Upper lobe of left lung (tissue), 6 donors: Measurements from ENCODE around the gene DUOX1. TPM values are rescaled to one million over a fixed set of nuclear protein-coding genes. Genes with fewer than 3 reads are reported as not detected.
A peak's percentile ranks its signal among the peaks of the same experiment; 100 is the strongest.

ENCODE experiments used
- ATAC-seq, 2 donors: fragments of 200-7000 bp; cut with Tn5 transposase; one replicate each; pipeline ENCODE4 v1.9.1; 2022; ENCODE audit warnings: mild to moderate bottlenecking in 2 of 2, moderate library complexity in 2 of 2; ENCODE audit not compliant: low FRiP score in 2 of 2
- DNase-seq, 2 donors: peaks; one replicate each; pipeline ENCODE4 v3.0.0-alpha.2; 2019 to 2020
- H3K27ac ChIP-seq, 4 donors: fragments of 200-600 bp; sonication (generic); one replicate each; pipeline ENCODE4 v1.5.1; 2016 to 2019
- H3K27me3 ChIP-seq, 4 donors: fragments of 200-600 bp; sonication (generic); one replicate each; pipeline ENCODE4 v1.5.1; 2017 to 2019
- H3K36me3 ChIP-seq, 4 donors: fragments of 200-600 bp; sonication (generic); one replicate each; pipeline ENCODE4 v1.5.1; 2016 to 2019
- H3K4me1 ChIP-seq, 4 donors: fragments of 200-600 bp; sonication (generic); one replicate each; pipeline ENCODE4 v1.5.1; 2018 to 2019
- H3K4me3 ChIP-seq, 4 donors: fragments of 200-600 bp; sonication (generic); one replicate each; pipeline ENCODE4 v1.5.1; 2017 to 2019; ENCODE audit warnings: mild to moderate bottlenecking in 2 of 4, moderate library complexity in 1 of 4
- H3K9me3 ChIP-seq, 4 donors: fragments of 200-600 bp; sonication (generic); one replicate each; pipeline ENCODE4 v1.5.1; 2018 to 2019
- EP300 ChIP-seq, 4 donors: sonication (generic); formaldehyde crosslinking; IDR thresholded peaks; one replicate each; pipeline ENCODE4 v1.5.1; 2017; ENCODE audit warnings: antibody characterized with exemption in 4 of 4, control low read depth in 2 of 4
- POLR2A ChIP-seq, 4 donors: fragments of 450-650 bp; IDR thresholded peaks; one replicate each; pipeline ENCODE4 v1.5.1; 2016 to 2017; ENCODE audit warnings: antibody characterized with exemption in 4 of 4, mild to moderate bottlenecking in 2 of 4
- POLR2AphosphoS5 ChIP-seq, 2 donors: sonication (generic); formaldehyde crosslinking; IDR thresholded peaks; one replicate each; pipeline ENCODE4 v1.5.1; 2017; ENCODE audit warnings: antibody characterized with exemption in 2 of 2
- WGBS, 2 donors: methylation state at CpG; one replicate each; pipeline ENCODE4 v1.1.5; 2017 to 2018; 5-methylcytosine and 5-hydroxymethylcytosine counted together
- total RNA-seq, 6 donors: library from RNA; depleted of rRNA in 4 of 6; stranded (reverse); fragments of >200 nt in 4 of 6; gene quantifications; one replicate each; pipeline versions ENCODE4 v1.1.0 to v1.2.1, GENCODE V29; 2016 to 2021
- TF ChIP-seq, protein P1 (sequence below), 6 experiments: fragments of 450-650 bp in 4 of 6; fragments of 200-600 bp in 2 of 6; sonication (generic) in 2 of 6; IDR thresholded peaks; one replicate each; pipeline ENCODE4 v1.5.1; 2016 to 2019; ENCODE audit warnings: antibody characterized with exemption in 6 of 6
- donor health status: DM: no; HTN: no; CAD: no; lungs with moderate emphysema.
- donor health status: DM: no; HTN: yes; CAD: no; lungs with severe emphysema.

DUOX1 gene
- total RNA-seq, 6 donors from 2014 or later, result 215 to 1,314 (median 495) TPM

DNA sequence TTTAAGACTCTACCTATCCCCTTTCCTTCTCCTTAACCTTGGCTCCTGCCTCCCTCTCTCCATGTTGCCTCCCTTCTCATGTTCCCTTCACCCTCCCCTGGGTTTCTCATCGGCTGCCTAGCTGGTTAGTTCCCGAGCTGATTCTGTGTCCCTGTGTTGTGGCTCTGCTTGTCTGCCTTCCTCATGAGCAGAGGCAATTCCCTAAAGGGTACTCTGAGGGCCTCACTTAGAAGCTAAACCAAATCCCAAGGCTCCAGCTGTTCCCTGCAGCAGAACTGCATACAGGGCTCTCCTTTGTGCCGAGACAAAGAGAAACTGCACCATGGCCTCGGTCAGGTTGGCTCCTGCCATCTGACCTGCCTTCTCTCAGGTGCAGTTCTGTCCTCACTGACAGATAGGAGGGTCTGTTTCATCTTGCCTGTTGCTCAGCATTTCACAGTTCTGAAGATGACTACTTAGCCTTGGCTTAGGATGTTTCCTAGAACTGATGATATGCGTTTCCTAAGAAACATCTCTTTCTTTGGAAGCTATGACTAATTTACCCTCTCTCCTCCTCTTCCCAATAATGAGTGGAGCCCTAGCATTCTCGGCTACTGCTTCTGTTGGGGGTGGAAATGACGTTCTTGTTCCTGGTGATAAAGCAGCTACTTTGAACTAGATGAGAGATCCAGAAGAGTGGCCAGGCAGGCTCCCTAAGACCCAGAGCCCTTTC lies 27.1 kb downstream of the DUOX1 start:
- Histone ChIP-seq H3K4me3 (no peak overlapping the region), H3K4me1 (peaks cover 2 to 45% (median 22%) of the 10 kb centered on the region in 4 donors), H3K27me3 (no peaks in the 10 kb centered on the region), H3K36me3 (peaks cover 7 to 37% (median 19%) of the 10 kb centered on the region in 4 donors), H3K9me3 (no peaks in the 10 kb centered on the region), H3K27ac (no peak overlapping the region)
- TF ChIP-seq POLR2A (IDR thresholded peaks at IDR 0.05) (no peak), POLR2AphosphoS5 (IDR thresholded peaks at IDR 0.05) (no peak), EP300 (IDR thresholded peaks at IDR 0.05) (no peak)
- TF ChIP-seq, protein P1, sequence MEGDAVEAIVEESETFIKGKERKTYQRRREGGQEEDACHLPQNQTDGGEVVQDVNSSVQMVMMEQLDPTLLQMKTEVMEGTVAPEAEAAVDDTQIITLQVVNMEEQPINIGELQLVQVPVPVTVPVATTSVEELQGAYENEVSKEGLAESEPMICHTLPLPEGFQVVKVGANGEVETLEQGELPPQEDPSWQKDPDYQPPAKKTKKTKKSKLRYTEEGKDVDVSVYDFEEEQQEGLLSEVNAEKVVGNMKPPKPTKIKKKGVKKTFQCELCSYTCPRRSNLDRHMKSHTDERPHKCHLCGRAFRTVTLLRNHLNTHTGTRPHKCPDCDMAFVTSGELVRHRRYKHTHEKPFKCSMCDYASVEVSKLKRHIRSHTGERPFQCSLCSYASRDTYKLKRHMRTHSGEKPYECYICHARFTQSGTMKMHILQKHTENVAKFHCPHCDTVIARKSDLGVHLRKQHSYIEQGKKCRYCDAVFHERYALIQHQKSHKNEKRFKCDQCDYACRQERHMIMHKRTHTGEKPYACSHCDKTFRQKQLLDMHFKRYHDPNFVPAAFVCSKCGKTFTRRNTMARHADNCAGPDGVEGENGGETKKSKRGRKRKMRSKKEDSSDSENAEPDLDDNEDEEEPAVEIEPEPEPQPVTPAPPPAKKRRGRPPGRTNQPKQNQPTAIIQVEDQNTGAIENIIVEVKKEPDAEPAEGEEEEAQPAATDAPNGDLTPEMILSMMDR (IDR thresholded peaks at IDR 0.05), result no peak
- DNase-seq, result no peak
- WGBS, 2 donors, result 86 to 92% methylated on average over 7 of the region's 7 CpGs
- peak in 1 of 2 donors; percentile 9 for ATAC-seq

- peaks cover 10 to 55% (median 33%) of the 10 kb centered on the region in 4 donors for H3K4me1 ChIP-seq
- no peak overlapping the region for H3K4me3 ChIP-seq
- ATAC-seq, result peak in 1 of 2 donors; percentile 75
- WGBS, 2 donors, result 67 to 82% methylated on average over 1 of the region's 1 CpG
- TF ChIP-seq EP300 (IDR thresholded peaks at IDR 0.05), result no peak
- TF ChIP-seq POLR2A (IDR thresholded peaks at IDR 0.05), result no peak
- TF ChIP-seq, protein P1 (IDR thresholded peaks at IDR 0.05), result no peak
- no peak for TF ChIP-seq POLR2AphosphoS5 (IDR thresholded peaks at IDR 0.05)
- no peaks in the 10 kb centered on the region for H3K9me3 ChIP-seq
- peaks cover 0 to 29% (median 13%) of the 10 kb centered on the region in 4 donors for H3K36me3 ChIP-seq
- H3K27ac ChIP-seq, result peak overlapping the region in 1 of 4 donors; percentile 30
- no peaks in the 10 kb centered on the region for H3K27me3 ChIP-seq
- DNase-seq, result no peak
These were observed 28.2 kb downstream of the DUOX1 start for GRCh38 chr15:45157974-45158373.

GRCh38 chr15:45161666-45162065 lies 31.9 kb downstream of the DUOX1 start:
- Histone ChIP-seq H3K27me3 (no peaks in the 10 kb centered on the region), H3K27ac (peak overlapping the region in 3 of 4 donors; percentile 28 to 71 (median 65)), H3K9me3 (no peaks in the 10 kb centered on the region), H3K4me1 (peaks cover 33 to 83% (median 62%) of the 10 kb centered on the region in 4 donors), H3K36me3 (peaks cover 0 to 14% (median 8%) of the 10 kb centered on the region in 4 donors), H3K4me3 (no peak overlapping the region)
- peak in 1 of 2 donors; percentile 49 for DNase-seq
- no peak for ATAC-seq
- TF ChIP-seq, protein P1 (IDR thresholded peaks at IDR 0.05), result no peak
- TF ChIP-seq POLR2AphosphoS5 (IDR thresholded peaks at IDR 0.05) (no peak), EP300 (IDR thresholded peaks at IDR 0.05) (no peak), POLR2A (IDR thresholded peaks at IDR 0.05) (peak in 1 of 4 donors; percentile 15)
- 97 to 98% methylated on average over 5 to 14 of the region's 14 CpGs for WGBS, 2 donors

DNA sequence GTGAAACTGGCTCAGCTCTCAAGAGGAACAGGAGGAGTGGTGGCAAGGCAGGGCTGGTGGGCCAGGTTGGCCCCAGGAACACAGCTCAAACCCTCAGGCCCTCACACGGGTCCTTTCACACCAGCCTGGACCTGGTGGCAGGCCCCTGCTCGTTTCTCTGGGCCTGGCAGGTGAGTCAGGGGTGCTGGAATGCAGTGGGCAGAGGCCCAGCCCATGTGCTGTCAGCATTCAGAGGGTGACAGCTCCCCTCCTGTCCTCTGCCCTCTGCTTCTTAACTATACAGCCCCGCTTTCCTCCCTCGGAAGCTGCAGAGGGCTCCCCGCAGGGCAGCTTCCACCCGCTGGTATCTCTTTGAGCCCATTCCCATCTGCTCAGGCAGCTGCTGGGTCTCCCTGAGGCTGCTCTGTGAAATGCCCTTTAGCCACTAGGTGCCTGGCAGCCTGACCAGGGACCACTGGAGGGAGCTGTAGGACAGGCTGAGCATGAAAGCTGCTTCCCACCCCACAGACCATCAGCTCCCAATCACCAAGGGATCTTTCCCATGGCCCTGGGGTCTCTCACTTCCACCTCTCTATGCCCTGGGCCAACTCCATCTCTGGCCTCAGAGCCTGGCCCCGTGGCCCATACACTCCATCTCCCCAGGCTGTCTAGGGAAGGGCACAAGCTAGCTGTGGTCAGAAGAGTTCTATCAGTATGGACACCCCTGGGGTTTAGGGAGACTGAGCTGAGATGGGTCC lies 33.1 kb downstream of the DUOX1 start:
- ATAC-seq (peak; percentile 61 to 69), DNase-seq (peak in 1 of 2 donors; percentile 79)
- no peaks in the 10 kb centered on the region for H3K27me3 ChIP-seq
- H3K4me1 ChIP-seq, result peaks cover 37 to 75% (median 61%) of the 10 kb centered on the region in 4 donors
- no peak overlapping the region for H3K4me3 ChIP-seq
- WGBS, 2 donors, result 11 to 23% methylated on average over 5 to 6 of the region's 7 CpGs
- no peak for TF ChIP-seq POLR2AphosphoS5 (IDR thresholded peaks at IDR 0.05)
- TF ChIP-seq POLR2A (IDR thresholded peaks at IDR 0.05), result peak in 1 of 4 donors; percentile 11
- TF ChIP-seq, protein P1 (IDR thresholded peaks at IDR 0.05), result peak; percentile 65 to 92 (median 88)
- peak overlapping the region; percentile 28 to 72 (median 68) for H3K27ac ChIP-seq
- H3K9me3 ChIP-seq, result no peaks in the 10 kb centered on the region
- H3K36me3 ChIP-seq, result peaks cover 0 to 7% (median 1%) of the 10 kb centered on the region in 4 donors
